Activated CD8-positive, alpha-beta memory T cell treated with anti-CD3 and anti-CD28 coated beads, Interleukin-2, amount 10 ng/mL, durations not matched to agents 7 days and 5 days (primary cell): ENCODE results near the gene HMBS. TPM values are rescaled to one million over a fixed set of nuclear protein-coding genes. Genes with fewer than 3 reads are reported as not detected.
"Not testable (repeated sequence)": the region's sequence is repeated elsewhere in the genome, so short reads cannot be mapped to it uniquely, and the experiment has no call there.

Source experiments
- ATAC-seq: fragments of 150-1000 bp; cut with Tn5 transposase; one replicate; pipeline ENCODE4 v1.10.0; 2021; ENCODE audit warnings: moderate library complexity
- CTCF ChIA-PET: fragments of 350-600 bp; sonication (Branson Sonifier 250); formaldehyde crosslinking; loops from one replicate; lab custom pipeline; 2021; ENCODE audit warnings: antibody characterized with exemption; lab: Charles Lee
- DNase-seq: peaks from one replicate; pipeline ENCODE4 v3.0.0-alpha.2; 2020
- H3K27ac Mint-ChIP-seq: one replicate; pipeline ENCODE4 v1.8.0; 2021; ENCODE audit warnings: mild to moderate bottlenecking, mixed read lengths
- H3K27me3 Mint-ChIP-seq: one replicate; pipeline ENCODE4 v1.8.0; 2021; ENCODE audit warnings: mixed read lengths
- H3K36me3 Mint-ChIP-seq: one replicate; pipeline ENCODE4 v1.8.0; 2021; ENCODE audit warnings: mild to moderate bottlenecking, mixed read lengths
- H3K4me1 Mint-ChIP-seq: one replicate; pipeline ENCODE4 v1.8.0; 2021; ENCODE audit warnings: mixed read lengths
- H3K4me3 Mint-ChIP-seq: one replicate; pipeline ENCODE4 v1.8.0; 2021; ENCODE audit warnings: mild to moderate bottlenecking, moderate library complexity, mixed read lengths
- H3K9me3 Mint-ChIP-seq: one replicate; pipeline ENCODE4 v1.8.0; 2022; ENCODE audit warnings: low read depth, mixed read lengths
- total RNA-seq, 2 experiments: library from RNA; stranded (reverse); gene quantifications; one replicate each; pipeline ENCODE4 v1.2.3, GENCODE V29; 2021

The HMBS gene
- total RNA-seq, 2 experiments from 2014 or later: 26.6 to 36.7 TPM

DNA sequence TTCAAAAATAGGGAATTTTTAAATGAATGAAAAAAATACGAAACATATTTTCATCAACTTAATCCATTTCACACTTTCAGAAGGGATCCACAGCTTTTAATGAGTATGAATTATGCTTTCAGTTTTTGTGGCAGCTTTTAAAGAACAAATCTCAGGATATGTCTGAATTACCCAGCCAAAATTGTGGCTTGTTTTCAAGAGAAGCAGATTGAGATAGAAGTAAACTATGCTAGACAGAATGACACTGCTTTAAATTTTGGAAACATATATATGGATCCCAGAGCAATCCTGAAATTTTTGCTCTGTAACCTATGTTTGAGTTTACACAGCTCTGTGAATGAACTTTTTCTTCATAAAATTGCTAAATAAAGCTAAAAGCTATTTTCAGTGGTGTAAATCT is 34.3 kb downstream of the HMBS start:
- CTCF ChIA-PET: interaction anchor here (0.8 to 1.2 kb wide), 4 partner anchors 12 to 219 kb away, joined by 3 to 5 read pairs (median 4); partner anchors contain the start of gene C2CD2L
- no peak for DNase-seq
- Mint-ChIP-seq H3K27me3 (no peaks in the 10 kb centered on the region), H3K27ac (no peak overlapping the region), H3K4me1 (peaks cover 44% of the 10 kb centered on the region), H3K4me3 (no peak overlapping the region), H3K36me3 (peaks cover 28% of the 10 kb centered on the region), H3K9me3 (no peaks in the 10 kb centered on the region)
- no peak for ATAC-seq

- Mint-ChIP-seq H3K4me1 (peaks cover 31% of the 10 kb centered on the region), H3K4me3 (peak overlapping the region; percentile 99), H3K9me3 (no peaks in the 10 kb centered on the region), H3K27ac (peak overlapping the region; percentile 87), H3K27me3 (no peaks in the 10 kb centered on the region), H3K36me3 (peaks cover 22% of the 10 kb centered on the region)
- ATAC-seq (no peak), DNase-seq (no peak)
- CTCF ChIA-PET: interaction anchor here (0.7 to 2.8 kb wide), 4 partner anchors 12 to 86 kb away, joined by 3 to 10 read pairs (median 4); partner anchors contain the start of genes C2CD2L and CBL
These were observed 35.9 kb downstream of the HMBS start for GRCh38 chr11:119120639-119121007.

- peak; percentile 95 for ATAC-seq
- CTCF ChIA-PET: interaction anchor here (0.6 to 2.8 kb wide), 10 partner anchors 12 to 202 kb away, joined by 3 to 10 read pairs (median 4); partner anchors contain the start of gene C2CD2L
- peak within 1 kb of the TSS; percentile 87 for H3K27ac Mint-ChIP-seq
- H3K27me3 Mint-ChIP-seq: no peaks in the 10 kb centered on the region
- H3K4me1 Mint-ChIP-seq: peaks cover 28% of the 10 kb centered on the region
- peaks cover 18% of the 10 kb centered on the region for H3K36me3 Mint-ChIP-seq
- peak; percentile 100 for DNase-seq
- H3K4me3 Mint-ChIP-seq: peak within 1 kb of the TSS; percentile 99
- no peaks in the 10 kb centered on the region for H3K9me3 Mint-ChIP-seq
These were observed 36.5 kb downstream of the HMBS start, which contains the start of gene HINFP for GRCh38 chr11:119121008-119121810. Gene HINFP, plus strand, starts transcription at chr11:119121580. Its CDS starts 5,365 bp downstream, at chr11:119126945.

GRCh38 chr11:119121811-119122124 is 37.1 kb downstream of the HMBS start:
- H3K36me3 Mint-ChIP-seq: peaks cover 15% of the 10 kb centered on the region
- H3K4me3 Mint-ChIP-seq: peak overlapping the region; percentile 99
- no peaks in the 10 kb centered on the region for H3K27me3 Mint-ChIP-seq
- no peak for DNase-seq
- H3K9me3 Mint-ChIP-seq: no peaks in the 10 kb centered on the region
- no peak for ATAC-seq
- peak overlapping the region; percentile 87 for H3K27ac Mint-ChIP-seq
- CTCF ChIA-PET: interaction anchor here (0.8 to 2.8 kb wide), 9 partner anchors 13 to 202 kb away, joined by 3 to 10 read pairs (median 3); partner anchors contain the start of gene C2CD2L
- peaks cover 33% of the 10 kb centered on the region for H3K4me1 Mint-ChIP-seq

- Mint-ChIP-seq H3K4me1 (peaks cover 34% of the 10 kb centered on the region), H3K36me3 (peaks cover 22% of the 10 kb centered on the region), H3K27me3 (no peaks in the 10 kb centered on the region), H3K4me3 (no peak overlapping the region), H3K9me3 (no peaks in the 10 kb centered on the region), H3K27ac (no peak overlapping the region)
- ATAC-seq (no peak), DNase-seq (no peak)
- CTCF ChIA-PET: interaction anchor here (0.9 to 1.0 kb wide), 2 partner anchors 43 to 58 kb away, joined by 3 read pairs; partner anchors contain the start of genes NLRX1 and VPS11
These were observed 41.1 kb downstream of the HMBS start for GRCh38 chr11:119125821-119126220.

DNA sequence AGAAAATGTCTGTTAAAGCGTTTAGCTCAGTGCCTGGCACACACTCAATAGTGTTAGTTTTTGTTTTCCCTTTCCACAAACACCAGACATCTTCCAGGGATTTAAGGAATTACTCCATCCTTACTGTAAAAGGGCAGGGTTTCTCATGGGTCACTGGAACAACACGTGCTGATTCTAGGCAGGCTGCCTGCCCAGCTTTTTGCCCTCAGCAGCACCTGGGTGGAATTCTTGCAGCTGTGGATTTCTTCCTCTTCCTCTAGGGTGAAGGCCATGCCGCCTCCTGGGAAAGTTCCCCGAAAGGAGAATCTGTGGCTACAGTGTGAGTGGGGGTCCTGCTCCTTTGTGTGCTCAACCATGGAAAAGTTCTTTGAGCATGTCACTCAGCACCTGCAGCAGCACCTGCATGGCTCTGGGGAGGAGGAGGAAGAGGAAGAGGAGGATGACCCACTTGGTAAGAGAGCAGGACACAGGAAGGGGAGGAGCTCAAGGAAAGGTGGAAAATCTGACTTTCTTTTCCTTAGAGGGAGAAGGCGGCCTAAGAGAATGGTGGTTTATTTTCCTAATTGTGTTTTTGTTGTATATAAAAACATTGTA is 42.1 kb downstream of the HMBS start:
- DNase-seq (no peak), ATAC-seq (no peak)
- peaks cover 31% of the 10 kb centered on the region for H3K4me1 Mint-ChIP-seq
- H3K36me3 Mint-ChIP-seq: peaks cover 28% of the 10 kb centered on the region
- peak overlapping the region; percentile 20 for H3K27ac Mint-ChIP-seq
- CTCF ChIA-PET: interaction anchor here (0.9 to 1.0 kb wide), 2 partner anchors 42 to 59 kb away, joined by 3 read pairs; partner anchors contain the start of genes NLRX1 and VPS11
- no peaks in the 10 kb centered on the region for H3K9me3 Mint-ChIP-seq
- no peaks in the 10 kb centered on the region for H3K27me3 Mint-ChIP-seq
- H3K4me3 Mint-ChIP-seq: no peak overlapping the region

- ATAC-seq (no peak), DNase-seq (no peak)
- Mint-ChIP-seq H3K4me1 (peaks cover 14% of the 10 kb centered on the region), H3K27ac (no peak overlapping the region), H3K27me3 (no peaks in the 10 kb centered on the region), H3K36me3 (peaks cover 34% of the 10 kb centered on the region), H3K4me3 (no peak overlapping the region), H3K9me3 (no peaks in the 10 kb centered on the region)
- CTCF ChIA-PET: no interaction called here
These were observed 46.0 kb downstream of the HMBS start for GRCh38 chr11:119130662-119131061.

DNA sequence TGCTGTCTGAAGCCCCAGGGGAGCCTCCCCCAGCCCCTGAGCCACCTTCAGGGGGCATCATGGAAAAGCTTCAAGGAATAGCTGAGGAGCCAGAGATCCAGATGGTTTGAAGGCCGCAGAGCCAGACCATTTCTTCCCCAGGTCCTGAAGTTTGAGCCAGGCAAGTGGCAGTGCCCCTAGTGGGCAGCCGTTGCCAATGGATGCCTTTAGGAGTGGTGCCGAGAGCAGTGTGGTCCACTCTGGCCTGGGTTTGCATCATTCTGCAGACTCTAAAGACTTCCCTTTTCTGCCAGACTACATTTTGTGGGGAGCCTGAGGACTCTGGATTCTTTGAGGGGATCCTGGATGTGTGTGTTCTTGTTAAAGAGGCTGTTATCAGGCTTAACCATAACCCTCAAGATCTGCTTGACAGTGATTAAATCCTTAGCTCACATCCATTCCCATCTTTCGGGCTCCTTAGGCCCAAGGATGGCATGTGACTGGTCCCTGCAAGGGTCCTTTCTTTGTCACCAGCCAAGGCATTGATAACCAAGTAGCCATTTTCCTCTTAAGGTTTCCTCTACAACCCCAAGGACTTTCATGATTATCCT is 49.8 kb downstream of the HMBS start:
- H3K4me3 Mint-ChIP-seq: no peak overlapping the region
- peaks cover 10% of the 10 kb centered on the region for H3K27me3 Mint-ChIP-seq
- no peaks in the 10 kb centered on the region for H3K9me3 Mint-ChIP-seq
- peaks cover 30% of the 10 kb centered on the region for H3K36me3 Mint-ChIP-seq
- no peak overlapping the region for H3K27ac Mint-ChIP-seq
- DNase-seq (no peak), ATAC-seq (peak; percentile 51)
- H3K4me1 Mint-ChIP-seq: peaks cover 3% of the 10 kb centered on the region
- CTCF ChIA-PET: interaction anchor here (1.0 to 1.8 kb wide), 4 partner anchors 10 to 72 kb away, joined by 3 to 6 read pairs (median 4); partner anchors contain the start of genes ABCG4 and C2CD2L

DNA sequence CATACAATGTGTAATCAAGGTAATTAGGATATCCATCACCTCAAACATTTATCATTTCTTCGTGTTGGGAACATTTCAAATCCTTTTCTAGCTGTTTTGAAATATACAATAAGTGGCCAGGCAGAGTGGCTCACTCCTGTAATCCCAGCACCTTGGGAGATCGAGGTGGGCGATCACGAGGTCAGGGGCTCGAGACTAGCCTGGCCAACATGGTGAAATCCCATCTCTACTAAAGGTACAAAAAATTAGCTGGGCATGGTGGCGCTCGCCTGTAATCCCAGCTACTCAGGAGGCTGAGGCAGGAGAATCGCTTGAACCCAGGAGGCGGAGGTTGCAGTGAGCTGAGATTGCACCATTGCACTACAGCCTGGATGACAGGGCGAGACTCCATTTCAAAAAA is 54.6 kb downstream of the HMBS start:
- H3K4me1 Mint-ChIP-seq, H3K27ac Mint-ChIP-seq, H3K36me3 Mint-ChIP-seq, DNase-seq, H3K4me3 Mint-ChIP-seq, ATAC-seq, H3K9me3 Mint-ChIP-seq: not testable (repeated sequence)
- H3K27me3 Mint-ChIP-seq: peaks cover 18% of the 10 kb centered on the region
- CTCF ChIA-PET: interaction anchor here (1.1 to 1.2 kb wide), 3 partner anchors 30 to 152 kb away, joined by 3 read pairs; no protein-coding TSS in a partner anchor

Other genes with a start within 250 kb of the HMBS start
- under 1 TPM in 1 of 2 experiments, not detected in 1; 0.30 TPM for gene CXCR5, start 201.0 kb upstream of the HMBS start, total RNA-seq
- 10 to 100 TPM; 33.9 to 44.0 TPM for gene BCL9L, start 159.0 kb upstream of the HMBS start, total RNA-seq
- not detected for gene UPK2, start 128.6 kb upstream of the HMBS start, total RNA-seq
- not detected for gene FOXR1, start 113.1 kb upstream of the HMBS start, total RNA-seq
- 10 to 100 TPM; 43.4 to 47.1 TPM for gene CENATAC, start 86.7 kb upstream of the HMBS start, total RNA-seq
- gene RPS25, start 66.5 kb upstream of the HMBS start, total RNA-seq: 1,000 to 10,000 TPM in 1 of 2 experiments, 100 to 1,000 TPM in 1; 945 to 1,070 TPM
- 10 to 100 TPM; 73.9 to 91.5 TPM for gene TRAPPC4, start 66.1 kb upstream of the HMBS start, total RNA-seq
- gene SLC37A4, start 54.0 kb upstream of the HMBS start, total RNA-seq: 10 to 100 TPM; 26.0 to 26.5 TPM
- 100 to 1,000 TPM; 108 to 163 TPM for gene HYOU1, start 27.7 kb upstream of the HMBS start, total RNA-seq
- gene VPS11, start 17.1 kb upstream of the HMBS start, total RNA-seq: 10 to 100 TPM; 30.1 to 31.2 TPM
- 10 to 100 TPM; 65.1 to 77.1 TPM for gene DPAGT1, start 17.0 kb downstream of the HMBS start, total RNA-seq
- gene C2CD2L, start 22.5 kb downstream of the HMBS start, total RNA-seq: 10 to 100 TPM; 30.6 to 35.1 TPM
- 10 to 100 TPM; 40.4 to 43.0 TPM for gene HINFP, start 36.7 kb downstream of the HMBS start, total RNA-seq
- not detected for gene ABCG4, start 64.2 kb downstream of the HMBS start, total RNA-seq
- gene NLRX1, start 83.8 kb downstream of the HMBS start, total RNA-seq: 10 to 100 TPM; 21.2 to 22.2 TPM
- under 1 TPM; 0.19 to 0.35 TPM for gene NHERF4, start 100.6 kb downstream of the HMBS start, total RNA-seq
- 10 to 100 TPM; 40.0 to 49.2 TPM for gene CBL, start 121.5 kb downstream of the HMBS start, total RNA-seq
- gene MCAM, start 232.2 kb downstream of the HMBS start, total RNA-seq: 1 to 10 TPM; 2.5 to 3.9 TPM
- 10 to 100 TPM; 38.7 to 42.1 TPM for gene RNF26, start 249.6 kb downstream of the HMBS start, total RNA-seq